ENCODE data around the gene CCNB2. TPM values are rescaled to one million over a fixed set of nuclear protein-coding genes. Genes with fewer than 3 reads are reported as not detected.

Gene CCNB2
- total and polyA plus RNA-seq, 2 donors (not counting 1 experiment from before 2014, with no cell fraction given) = 18.5 to 19.3 TPM

- H3K9ac ChIP-seq (ENCODE audit: insufficient read depth, low read length) = no peak overlapping the region
Observed at GRCh38 chr15:59172289-59172901, 67.4 kb downstream of the CCNB2 start.

GRCh38 chr15:59173194-59173593 is 68.2 kb downstream of the CCNB2 start:
- H3K27ac ChIP-seq (ENCODE audit: insufficient read depth, low read length) = no peak overlapping the region
- no peak overlapping the region for H3K9ac ChIP-seq (ENCODE audit: insufficient read depth, low read length)
- no peak overlapping the region for H3K4me2 ChIP-seq (ENCODE audit: extremely low read depth, insufficient read depth, low read length)
- peaks cover 30% of the 10 kb centered on the region for H3K4me1 ChIP-seq (ENCODE audit: control insufficient read depth, extremely low read depth, insufficient read depth, low read length)
- no peaks in the 10 kb centered on the region for H3K27me3 ChIP-seq (ENCODE audit: control insufficient read depth, insufficient read depth, low read length)
- no peaks in the 10 kb centered on the region for H4K20me1 ChIP-seq (ENCODE audit: control insufficient read depth, extremely low read depth, insufficient read depth, low read length)
- no peak overlapping the region for H3K4me3 ChIP-seq (replicated peaks in 1 of 4; ENCODE audit: control extremely low read depth in 1 of 4, insufficient read depth in 1 of 4, low read depth in 3 of 4, low read length in 4 of 4)
- DNase-seq (ENCODE audit: low read depth in 2 of 2) = no peak
- H3K79me2 ChIP-seq (ENCODE audit: control insufficient read depth, insufficient read depth, low read length) = no peaks in the 10 kb centered on the region
- H3K9me3 ChIP-seq (ENCODE audit: control insufficient read depth, insufficient read depth, low read depth, low read length) = no peaks in the 10 kb centered on the region
- H3K36me3 ChIP-seq (ENCODE audit: control insufficient read depth, insufficient read depth, low read length) = peaks cover 4% of the 10 kb centered on the region
- TF ChIP-seq CTCF (conservative IDR thresholded peaks at IDR 0.05 in 1 of 2, IDR thresholded peaks at IDR 0.05 in 1 of 2; ENCODE audit: low read depth in 1 of 2, low read length in 2 of 2) (no peak), EZH2 (IDR thresholded peaks at IDR 0.05; ENCODE audit: low read length, missing control alignments) (no peak)
- no peak overlapping the region for H2AFZ ChIP-seq (ENCODE audit: low read length)

More at GRCh38 chr15:59172289-59172901, 67.4 kb downstream of the CCNB2 start:
- peaks cover 30% of the 10 kb centered on the region for H3K4me1 ChIP-seq (ENCODE audit: control insufficient read depth, extremely low read depth, insufficient read depth, low read length)
- H2AFZ ChIP-seq (ENCODE audit: low read length) = no peak overlapping the region
- H3K79me2 ChIP-seq (ENCODE audit: control insufficient read depth, insufficient read depth, low read length) = no peaks in the 10 kb centered on the region
- TF ChIP-seq CTCF (conservative IDR thresholded peaks at IDR 0.05 in 1 of 2, IDR thresholded peaks at IDR 0.05 in 1 of 2; ENCODE audit: low read depth in 1 of 2, low read length in 2 of 2) (peak; percentile 1 to 29), EZH2 (IDR thresholded peaks at IDR 0.05; ENCODE audit: low read length, missing control alignments) (no peak)
- H3K27ac ChIP-seq (ENCODE audit: insufficient read depth, low read length) = no peak overlapping the region
- H3K9me3 ChIP-seq (ENCODE audit: control insufficient read depth, insufficient read depth, low read depth, low read length) = no peaks in the 10 kb centered on the region
- peaks cover 4% of the 10 kb centered on the region for H3K36me3 ChIP-seq (ENCODE audit: control insufficient read depth, insufficient read depth, low read length)
- DNase-seq (ENCODE audit: low read depth in 2 of 2) = no peak
- no peaks in the 10 kb centered on the region for H3K27me3 ChIP-seq (ENCODE audit: control insufficient read depth, insufficient read depth, low read length)
- H3K4me3 ChIP-seq (replicated peaks in 1 of 4; ENCODE audit: control extremely low read depth in 1 of 4, insufficient read depth in 1 of 4, low read depth in 3 of 4, low read length in 4 of 4) = no peak overlapping the region
- H3K4me2 ChIP-seq (ENCODE audit: extremely low read depth, insufficient read depth, low read length) = no peak overlapping the region
- H4K20me1 ChIP-seq (ENCODE audit: control insufficient read depth, extremely low read depth, insufficient read depth, low read length) = no peaks in the 10 kb centered on the region

GRCh38 chr15:59174151-59174834 is 69.3 kb downstream of the CCNB2 start:
- H3K79me2 ChIP-seq (ENCODE audit: control insufficient read depth, insufficient read depth, low read length) = no peaks in the 10 kb centered on the region
- H3K36me3 ChIP-seq (ENCODE audit: control insufficient read depth, insufficient read depth, low read length) = peaks cover 6% of the 10 kb centered on the region
- peak overlapping the region; percentile 62 for H3K4me2 ChIP-seq (ENCODE audit: extremely low read depth, insufficient read depth, low read length)
- no peaks in the 10 kb centered on the region for H3K9me3 ChIP-seq (ENCODE audit: control insufficient read depth, insufficient read depth, low read depth, low read length)
- TF ChIP-seq CTCF (conservative IDR thresholded peaks at IDR 0.05 in 1 of 2, IDR thresholded peaks at IDR 0.05 in 1 of 2; ENCODE audit: low read depth in 1 of 2, low read length in 2 of 2) (no peak), EZH2 (IDR thresholded peaks at IDR 0.05; ENCODE audit: low read length, missing control alignments) (no peak)
- peak overlapping the region; percentile 34 for H3K9ac ChIP-seq (ENCODE audit: insufficient read depth, low read length)
- no peak overlapping the region for H3K4me3 ChIP-seq (replicated peaks in 1 of 4; ENCODE audit: control extremely low read depth in 1 of 4, insufficient read depth in 1 of 4, low read depth in 3 of 4, low read length in 4 of 4)
- peak in 1 of 2 donors; percentile 41 for DNase-seq (ENCODE audit: low read depth in 2 of 2)
- H3K4me1 ChIP-seq (ENCODE audit: control insufficient read depth, extremely low read depth, insufficient read depth, low read length) = peaks cover 21% of the 10 kb centered on the region
- peak overlapping the region; percentile 81 for H3K27ac ChIP-seq (ENCODE audit: insufficient read depth, low read length)
- no peak overlapping the region for H2AFZ ChIP-seq (ENCODE audit: low read length)
- H4K20me1 ChIP-seq (ENCODE audit: control insufficient read depth, extremely low read depth, insufficient read depth, low read length) = no peaks in the 10 kb centered on the region
- no peaks in the 10 kb centered on the region for H3K27me3 ChIP-seq (ENCODE audit: control insufficient read depth, insufficient read depth, low read length)
